ENCODE measurements around the gene TFF2. TPM values are rescaled to one million over a fixed set of nuclear protein-coding genes. Genes with fewer than 3 reads are reported as not detected.

Gene TFF2
- total and polyA plus RNA-seq, 3 experiments from 2014 or later: not detected

DNA sequence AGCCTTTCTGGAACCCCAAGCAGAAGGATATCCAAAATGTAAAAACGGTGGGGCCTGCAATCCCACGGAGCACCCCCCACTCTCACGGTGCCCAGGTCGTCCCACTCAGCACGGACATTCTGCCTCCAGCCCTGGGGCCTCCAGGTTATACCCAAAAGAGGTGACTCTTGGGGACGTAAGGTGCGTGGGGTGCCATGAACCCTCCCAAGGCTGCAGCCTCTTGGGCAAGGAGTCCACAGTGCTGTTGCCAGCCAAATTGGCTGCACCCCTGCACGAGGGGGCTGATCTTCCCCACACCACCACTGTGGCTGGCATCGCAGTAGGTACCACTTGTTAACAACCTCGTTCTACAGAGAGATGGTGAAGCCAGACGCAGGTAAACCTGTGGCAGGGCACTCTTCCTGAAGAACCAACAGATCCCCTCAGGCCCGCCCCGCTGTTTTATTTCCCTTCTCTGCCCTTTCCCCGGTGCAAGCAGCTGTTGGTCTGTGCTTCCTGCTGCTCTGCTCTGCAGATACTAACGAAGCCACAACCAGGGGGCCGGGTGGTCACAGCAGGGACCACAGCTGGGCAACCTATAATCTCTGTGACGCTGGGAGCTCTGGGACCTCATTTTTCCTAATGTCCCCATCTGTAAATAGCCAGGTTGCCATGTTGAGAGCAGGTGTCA is 44.3 kb downstream of the TFF2 start:
- Histone ChIP-seq H3K9me3 (ENCODE audit: low read length) (no peaks in the 10 kb centered on the region), H3K4me1 (ENCODE audit: insufficient read depth, low read length) (peaks cover 5% of the 10 kb centered on the region), H3K36me3 (ENCODE audit: insufficient read depth, low read length) (no peaks in the 10 kb centered on the region), H3K27me3 (ENCODE audit: insufficient read depth, low read length, poor library complexity, severe bottlenecking) (no peaks in the 10 kb centered on the region), H3K27ac (ENCODE audit: low read depth, low read length) (no peak overlapping the region), H3K4me3 (ENCODE audit: low read length) (no peak overlapping the region)
- no peaks in the 10 kb centered on the region for H3K9me3 Mint-ChIP-seq
- no peaks in the 10 kb centered on the region for H3K36me3 Mint-ChIP-seq
- peaks cover 0 to 7% (median 3%) of the 10 kb centered on the region in 3 donors for H3K4me1 Mint-ChIP-seq
- H3K4me3 Mint-ChIP-seq: no peak overlapping the region
- no peak overlapping the region for H3K27ac Mint-ChIP-seq
- CTCF ChIA-PET: no interaction called here
- POLR2A ChIA-PET: no interaction called here
- H3K27me3 Mint-ChIP-seq: peaks cover 11 to 22% of the 10 kb centered on the region in 2 donors
- no peak for DNase-seq

DNA sequence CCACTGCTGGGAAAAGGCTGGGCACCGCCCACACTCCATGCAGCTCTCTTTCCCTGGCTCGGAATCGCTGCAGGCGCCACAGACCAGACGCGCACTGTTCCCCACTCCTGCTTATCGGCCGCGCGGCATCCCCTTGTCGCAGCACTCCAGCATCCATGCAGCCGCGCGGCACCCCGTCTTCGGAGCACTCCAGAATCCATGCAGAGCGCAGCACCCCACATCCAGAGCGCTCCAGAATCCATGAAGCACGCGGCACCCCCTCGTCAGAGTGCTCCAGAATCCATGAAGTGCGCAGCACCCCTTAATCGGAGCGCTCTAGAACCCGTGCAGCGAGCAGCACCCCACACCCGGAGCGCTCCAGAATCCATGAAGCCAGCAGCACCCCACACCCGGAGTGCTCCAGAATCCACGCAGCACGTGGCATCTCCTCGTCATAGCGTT is 45.1 kb downstream of the TFF2 start:
- H3K27me3 Mint-ChIP-seq: peaks cover 11 to 22% of the 10 kb centered on the region in 2 donors
- H3K27ac Mint-ChIP-seq: no peak overlapping the region
- peaks cover 0 to 7% (median 3%) of the 10 kb centered on the region in 3 donors for H3K4me1 Mint-ChIP-seq
- Histone ChIP-seq H3K4me1 (ENCODE audit: insufficient read depth, low read length) (peaks cover 5% of the 10 kb centered on the region), H3K27ac (ENCODE audit: low read depth, low read length) (no peak overlapping the region), H3K9me3 (ENCODE audit: low read length) (no peaks in the 10 kb centered on the region), H3K4me3 (ENCODE audit: low read length) (no peak overlapping the region), H3K36me3 (ENCODE audit: insufficient read depth, low read length) (no peaks in the 10 kb centered on the region), H3K27me3 (ENCODE audit: insufficient read depth, low read length, poor library complexity, severe bottlenecking) (no peaks in the 10 kb centered on the region)
- ChIA-PET POLR2A (no interaction called here), CTCF (no interaction called here)
- no peak overlapping the region for H3K4me3 Mint-ChIP-seq
- no peaks in the 10 kb centered on the region for H3K36me3 Mint-ChIP-seq
- no peaks in the 10 kb centered on the region for H3K9me3 Mint-ChIP-seq
- DNase-seq: no peak

DNA sequence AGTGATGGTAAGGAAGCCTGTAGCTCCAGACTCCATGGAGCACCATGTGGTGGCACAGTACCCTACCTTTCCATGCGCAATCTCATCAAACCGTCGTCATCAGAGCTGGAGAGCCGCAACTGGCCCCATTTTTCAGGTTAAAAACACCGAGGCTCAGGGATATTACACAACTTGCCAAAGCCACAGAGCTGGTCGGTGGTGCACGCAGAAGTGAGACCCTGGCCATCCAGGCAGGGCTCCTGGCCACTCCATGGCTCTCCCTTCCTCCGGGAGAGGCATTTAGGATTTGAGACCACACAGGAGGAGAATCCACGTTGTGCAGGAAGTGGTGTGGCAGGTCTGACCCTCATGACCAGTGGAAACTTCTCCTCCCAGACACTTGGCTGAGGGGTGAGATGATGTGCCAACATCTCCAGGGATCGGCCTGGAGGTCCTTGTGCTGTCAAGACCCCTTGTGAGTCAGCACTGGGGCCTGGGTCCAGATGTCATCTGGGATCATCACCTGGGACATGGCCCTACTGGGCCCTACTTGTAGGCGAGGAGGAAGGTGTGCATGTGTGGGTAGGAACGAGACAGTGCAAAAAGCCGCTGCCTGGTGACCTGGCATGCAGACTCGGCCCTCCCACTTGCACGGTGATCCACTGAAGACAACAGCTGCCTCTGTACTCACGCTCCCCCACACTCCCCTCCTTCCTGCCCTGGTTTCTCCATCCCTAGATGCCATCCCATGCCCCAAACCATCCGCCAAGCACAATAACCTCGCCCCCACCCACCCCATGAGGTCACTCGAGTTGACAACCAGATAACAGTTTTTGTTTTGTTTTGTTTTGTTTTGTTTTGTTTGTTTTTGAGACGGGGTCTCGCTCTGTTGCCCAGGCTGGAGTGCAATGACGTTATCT is 46.0 kb downstream of the TFF2 start:
- Mint-ChIP-seq H3K4me3 (no peak overlapping the region), H3K27ac (peak overlapping the region in 1 of 8 donors; percentile 70), H3K4me1 (peaks cover 0 to 8% (median 3%) of the 10 kb centered on the region in 3 donors), H3K36me3 (no peaks in the 10 kb centered on the region), H3K9me3 (no peaks in the 10 kb centered on the region), H3K27me3 (peaks cover 9 to 22% of the 10 kb centered on the region in 2 donors)
- no peak overlapping the region for H3K4me3 ChIP-seq (ENCODE audit: low read length)
- peaks cover 5% of the 10 kb centered on the region for H3K4me1 ChIP-seq (ENCODE audit: insufficient read depth, low read length)
- CTCF ChIA-PET: interaction anchor here (0.8 kb wide), 1 partner anchor 9 kb away, joined by 3 read pairs; no protein-coding TSS in a partner anchor
- no peaks in the 10 kb centered on the region for H3K9me3 ChIP-seq (ENCODE audit: low read length)
- no peak overlapping the region for H3K27ac ChIP-seq (ENCODE audit: low read depth, low read length)
- no peaks in the 10 kb centered on the region for H3K36me3 ChIP-seq (ENCODE audit: insufficient read depth, low read length)
- POLR2A ChIA-PET: no interaction called here
- no peaks in the 10 kb centered on the region for H3K27me3 ChIP-seq (ENCODE audit: insufficient read depth, low read length, poor library complexity, severe bottlenecking)
- no peak for DNase-seq

DNA sequence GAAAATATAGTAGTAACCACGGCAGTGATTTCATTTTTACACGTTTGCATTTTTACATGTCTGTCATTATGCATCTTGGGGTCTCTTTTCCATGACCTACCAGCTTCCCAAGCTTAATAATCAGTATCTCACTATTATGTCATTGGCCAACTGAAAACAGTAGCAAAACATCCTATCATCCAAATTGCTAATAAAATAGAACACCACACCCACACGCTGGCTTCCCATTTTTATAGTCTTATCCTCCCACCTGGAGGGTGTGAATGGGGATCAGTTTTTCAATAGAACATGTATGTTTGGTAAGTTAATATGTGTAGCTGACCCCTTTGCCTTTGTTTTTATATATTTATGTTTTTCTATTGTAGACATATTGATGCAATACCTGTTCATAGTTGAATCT is 47.4 kb downstream of the TFF2 start:
- H3K9me3 ChIP-seq (ENCODE audit: low read length): no peaks in the 10 kb centered on the region
- H3K36me3 ChIP-seq (ENCODE audit: insufficient read depth, low read length): no peaks in the 10 kb centered on the region
- no peaks in the 10 kb centered on the region for H3K9me3 Mint-ChIP-seq
- CTCF ChIA-PET: no interaction called here
- no peak overlapping the region for H3K4me3 ChIP-seq (ENCODE audit: low read length)
- no peak overlapping the region for H3K27ac Mint-ChIP-seq
- peaks cover 9 to 22% of the 10 kb centered on the region in 2 donors for H3K27me3 Mint-ChIP-seq
- no peaks in the 10 kb centered on the region for H3K36me3 Mint-ChIP-seq
- peaks cover 9% of the 10 kb centered on the region for H3K4me1 ChIP-seq (ENCODE audit: insufficient read depth, low read length)
- DNase-seq: no peak
- no peak overlapping the region for H3K4me3 Mint-ChIP-seq
- H3K27ac ChIP-seq (ENCODE audit: low read depth, low read length): no peak overlapping the region
- peaks cover 0 to 10% (median 2%) of the 10 kb centered on the region in 3 donors for H3K4me1 Mint-ChIP-seq
- no peaks in the 10 kb centered on the region for H3K27me3 ChIP-seq (ENCODE audit: insufficient read depth, low read length, poor library complexity, severe bottlenecking)
- POLR2A ChIA-PET: no interaction called here

DNA sequence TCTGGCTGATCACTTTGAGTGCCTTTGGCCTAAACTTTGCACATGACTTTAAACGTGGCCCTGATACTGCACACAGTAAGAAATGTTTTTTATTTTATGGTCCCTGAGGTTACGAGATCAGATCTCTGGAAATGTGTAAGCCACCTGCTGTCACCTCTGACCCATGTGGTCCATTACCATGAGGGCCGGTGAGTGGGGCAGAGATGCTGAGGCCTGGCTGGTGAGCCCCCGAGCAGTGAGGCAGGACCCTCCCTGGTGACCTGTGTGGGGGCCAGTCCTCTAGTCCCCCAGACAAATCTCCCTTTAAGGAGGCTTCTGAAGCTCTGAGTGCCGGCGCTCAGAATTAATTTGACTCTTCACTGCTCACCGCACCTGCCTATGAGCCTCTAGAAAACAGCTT is 48.0 kb downstream of the TFF2 start:
- CTCF ChIA-PET: no interaction called here
- Mint-ChIP-seq H3K27ac (no peak overlapping the region), H3K27me3 (peaks cover 9 to 18% of the 10 kb centered on the region in 2 donors), H3K4me1 (peaks cover 0 to 10% (median 4%) of the 10 kb centered on the region in 3 donors), H3K36me3 (peaks cover 0 to 5% (median 0%) of the 10 kb centered on the region in 3 donors), H3K4me3 (no peak overlapping the region), H3K9me3 (no peaks in the 10 kb centered on the region)
- POLR2A ChIA-PET: no interaction called here
- Histone ChIP-seq H3K36me3 (ENCODE audit: insufficient read depth, low read length) (no peaks in the 10 kb centered on the region), H3K9me3 (ENCODE audit: low read length) (no peaks in the 10 kb centered on the region), H3K27ac (ENCODE audit: low read depth, low read length) (no peak overlapping the region), H3K4me1 (ENCODE audit: insufficient read depth, low read length) (peaks cover 9% of the 10 kb centered on the region), H3K4me3 (ENCODE audit: low read length) (no peak overlapping the region), H3K27me3 (ENCODE audit: insufficient read depth, low read length, poor library complexity, severe bottlenecking) (no peaks in the 10 kb centered on the region)
- no peak for DNase-seq

DNA sequence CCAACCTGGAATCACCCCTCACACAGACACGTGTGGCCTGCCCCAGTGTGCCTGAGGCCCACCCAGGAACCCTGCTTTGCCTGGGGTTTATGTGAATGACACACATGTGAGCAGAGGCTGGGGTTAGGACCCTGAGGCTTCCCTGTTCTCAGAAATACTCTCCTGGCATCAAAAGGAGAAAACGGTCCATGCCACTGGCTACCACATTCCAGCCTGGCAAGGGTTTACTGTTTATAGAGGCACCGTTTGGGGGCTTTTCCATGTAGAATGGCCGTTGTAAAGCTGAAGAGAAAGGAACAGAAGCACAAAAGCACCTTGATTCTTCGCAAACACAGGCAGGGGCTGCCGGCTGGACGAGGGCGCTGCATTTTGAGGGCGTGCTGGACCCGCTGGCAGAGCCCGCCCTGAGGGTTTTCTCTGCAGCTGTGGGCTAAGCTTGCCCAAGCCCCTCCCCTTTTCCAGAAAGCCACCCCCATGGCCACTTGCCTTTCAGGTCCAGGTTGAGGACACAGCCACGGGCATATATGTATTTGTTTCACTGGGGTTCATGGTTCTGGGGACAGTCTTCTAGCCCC is 48.6 kb downstream of the TFF2 start:
- no peak overlapping the region for H3K4me3 Mint-ChIP-seq
- POLR2A ChIA-PET: no interaction called here
- H3K36me3 Mint-ChIP-seq: peaks cover 0 to 11% (median 3%) of the 10 kb centered on the region in 3 donors
- peak overlapping the region in 1 of 8 donors; percentile 46 for H3K27ac Mint-ChIP-seq
- H3K9me3 ChIP-seq (ENCODE audit: low read length): no peaks in the 10 kb centered on the region
- H3K4me1 Mint-ChIP-seq: peaks cover 0 to 10% (median 4%) of the 10 kb centered on the region in 3 donors
- CTCF ChIA-PET: interaction anchor here (1.1 kb wide), 1 partner anchor 43 kb away, joined by 3 read pairs; no protein-coding TSS in a partner anchor
- no peak for DNase-seq
- H3K27me3 ChIP-seq (ENCODE audit: insufficient read depth, low read length, poor library complexity, severe bottlenecking): no peaks in the 10 kb centered on the region
- peaks cover 9% of the 10 kb centered on the region for H3K4me1 ChIP-seq (ENCODE audit: insufficient read depth, low read length)
- H3K4me3 ChIP-seq (ENCODE audit: low read length): no peak overlapping the region
- H3K27me3 Mint-ChIP-seq: peaks cover 4 to 11% of the 10 kb centered on the region in 2 donors
- no peaks in the 10 kb centered on the region for H3K9me3 Mint-ChIP-seq
- H3K27ac ChIP-seq (ENCODE audit: low read depth, low read length): no peak overlapping the region
- H3K36me3 ChIP-seq (ENCODE audit: insufficient read depth, low read length): no peaks in the 10 kb centered on the region

DNA sequence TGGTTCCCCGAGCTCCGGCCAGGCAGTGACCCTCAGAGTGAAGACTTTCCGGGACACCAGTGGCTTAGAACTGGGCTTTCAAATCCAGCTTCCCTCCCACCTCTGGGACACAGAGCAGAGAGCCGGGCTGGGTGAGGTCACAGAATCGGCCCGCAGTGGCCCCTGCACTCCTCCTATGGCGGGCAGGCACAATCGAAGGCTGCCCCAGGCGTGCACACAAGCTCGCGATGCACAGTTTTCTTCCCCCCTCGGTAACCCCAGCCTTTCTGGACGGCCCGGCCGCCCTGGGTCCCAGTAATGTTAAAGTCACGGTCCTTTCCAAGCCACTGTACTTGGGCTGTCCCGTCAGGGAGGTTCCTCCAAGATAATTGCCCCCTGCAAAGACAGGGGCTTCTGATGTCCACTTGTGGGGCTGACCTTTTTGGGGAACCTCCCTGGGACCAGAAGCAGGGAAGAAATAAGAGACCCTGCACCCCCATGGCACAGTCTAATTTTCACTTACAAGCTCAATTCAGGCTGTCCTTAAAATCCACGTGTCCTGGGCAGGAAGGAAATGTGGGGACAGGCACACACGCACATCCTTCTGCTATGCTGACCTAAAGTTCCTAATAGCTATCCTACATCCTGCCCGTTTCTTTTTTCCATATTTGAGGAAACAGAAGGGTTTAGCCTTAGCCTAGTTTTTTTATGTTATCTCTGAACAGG is 49.3 kb downstream of the TFF2 start:
- Mint-ChIP-seq H3K36me3 (peaks cover 0 to 17% (median 4%) of the 10 kb centered on the region in 3 donors), H3K9me3 (no peaks in the 10 kb centered on the region), H3K4me1 (peaks cover 0 to 10% (median 4%) of the 10 kb centered on the region in 3 donors), H3K4me3 (no peak overlapping the region), H3K27ac (peak overlapping the region in 1 of 8 donors; percentile 46), H3K27me3 (peaks cover 0 to 5% of the 10 kb centered on the region in 2 donors)
- DNase-seq: no peak
- Histone ChIP-seq H3K36me3 (ENCODE audit: insufficient read depth, low read length) (no peaks in the 10 kb centered on the region), H3K9me3 (ENCODE audit: low read length) (no peaks in the 10 kb centered on the region), H3K27ac (ENCODE audit: low read depth, low read length) (no peak overlapping the region), H3K4me3 (ENCODE audit: low read length) (no peak overlapping the region), H3K27me3 (ENCODE audit: insufficient read depth, low read length, poor library complexity, severe bottlenecking) (no peaks in the 10 kb centered on the region), H3K4me1 (ENCODE audit: insufficient read depth, low read length) (peaks cover 9% of the 10 kb centered on the region)
- CTCF ChIA-PET: interaction anchor here (1.1 kb wide), 1 partner anchor 42 kb away, joined by 3 read pairs; no protein-coding TSS in a partner anchor
- POLR2A ChIA-PET: no interaction called here
